ENCODE measurements around the gene LOXL3. TPM values are rescaled to one million over a fixed set of nuclear protein-coding genes. Genes with fewer than 3 reads are reported as not detected.

The LOXL3 gene
- total RNA-seq, 1 experiment from 2014 or later: 29.0 TPM

DNA sequence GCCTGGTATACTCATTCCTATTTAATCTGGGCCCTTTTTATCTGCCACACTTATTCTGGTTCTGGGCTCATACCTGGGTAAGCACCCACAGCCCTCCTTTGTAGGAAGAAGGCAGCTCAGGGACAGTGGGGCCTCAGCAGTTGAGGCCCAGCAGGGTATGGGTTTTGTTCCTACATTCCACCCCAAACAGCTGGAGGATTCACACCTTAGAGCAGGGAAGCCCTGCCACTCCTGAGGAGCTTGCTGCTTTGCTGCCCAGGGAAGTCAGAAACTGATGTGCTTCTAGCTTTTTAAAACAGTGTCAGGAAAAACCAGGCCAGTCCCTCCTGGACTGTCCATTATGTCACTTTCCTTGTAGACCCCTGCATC lies 53.2 kb downstream of the LOXL3 start:
- Mint-ChIP-seq H3K9me3 (peaks cover 2 to 5% of the 10 kb centered on the region in 2 experiments; a peak in 3 of 5 replicates), H3K36me3 (ENCODE audit: insufficient read depth in 1 of 3, low read depth in 3 of 3) (peaks cover 13 to 20% (median 18%) of the 10 kb centered on the region in 3 experiments), H3K4me1 (peaks cover 52 to 64% of the 10 kb centered on the region in 2 experiments), H3K27ac (no peak overlapping the region; a peak in 1 of 7 replicates), H3K27me3 (ENCODE audit: low read depth) (peaks cover 99% of the 10 kb centered on the region), H3K4me3 (peak overlapping the region in 1 of 2 experiments; percentile 70; a peak in 2 of 5 replicates)
- Histone ChIP-seq H4K5ac (ENCODE audit: insufficient read length, low read depth, low read length) (no peak overlapping the region), H3K9me3 (ENCODE audit: control insufficient read depth, low read depth, low read length) (no peaks in the 10 kb centered on the region), H3K9ac (ENCODE audit: extremely low read depth, insufficient read length, low read length) (no peak overlapping the region), H3K4me1 (ENCODE audit: insufficient read depth, low read length) (peaks cover 2% of the 10 kb centered on the region; the same call in 1 of the 2 replicates), H3T11ph (ENCODE audit: low read length) (no peak overlapping the region), H3K4me2 (ENCODE audit: insufficient read depth, insufficient read length, low read length) (no peak overlapping the region), H3K79me2 (ENCODE audit: insufficient read depth, low read length) (no peaks in the 10 kb centered on the region), H3K23ac (ENCODE audit: insufficient read length, low read depth, low read length) (no peak overlapping the region), H3K27ac (ENCODE audit: insufficient read length, low read depth, low read length) (no peak overlapping the region), H2BK120ac (ENCODE audit: low read depth, low read length, poor library complexity, severe bottlenecking) (no peak overlapping the region), H3K23me2 (ENCODE audit: insufficient read length, low read depth, low read length, poor library complexity, severe bottlenecking) (peaks cover 41% of the 10 kb centered on the region), H4K20me1 (ENCODE audit: control insufficient read depth, insufficient read depth, insufficient read length) (no peaks in the 10 kb centered on the region), H2BK15ac (ENCODE audit: low read depth, low read length) (no peak overlapping the region), H4K91ac (ENCODE audit: insufficient read length, low read depth, low read length) (no peak overlapping the region), H2BK5ac (ENCODE audit: insufficient read length, low read length) (no peak overlapping the region), H3K56ac (ENCODE audit: insufficient read length, low read depth, low read length) (no peak overlapping the region), H2BK20ac (ENCODE audit: low read depth, low read length, poor library complexity, severe bottlenecking) (no peak overlapping the region), H3K79me1 (ENCODE audit: insufficient read depth, low read depth, low read length, poor library complexity, severe bottlenecking) (no peaks in the 10 kb centered on the region), H2AFZ (ENCODE audit: low read length) (no peak overlapping the region), H3K18ac (ENCODE audit: insufficient read length, low read depth, low read length) (no peak overlapping the region), H3K4ac (ENCODE audit: low read depth, low read length) (no peak overlapping the region), H4K8ac (replicated peaks; ENCODE audit: insufficient read length, low read depth, low read length) (no peak overlapping the region), H2AK5ac (ENCODE audit: insufficient read length, low read length) (no peak overlapping the region), H2BK12ac (ENCODE audit: insufficient read length, low read depth, low read length) (no peak overlapping the region), H3K27me3 (ENCODE audit: insufficient read depth, low read length) (peaks cover 95% of the 10 kb centered on the region), H3K14ac (ENCODE audit: insufficient read depth, low read length) (no peak overlapping the region)
- TF ChIP-seq, protein P1, sequence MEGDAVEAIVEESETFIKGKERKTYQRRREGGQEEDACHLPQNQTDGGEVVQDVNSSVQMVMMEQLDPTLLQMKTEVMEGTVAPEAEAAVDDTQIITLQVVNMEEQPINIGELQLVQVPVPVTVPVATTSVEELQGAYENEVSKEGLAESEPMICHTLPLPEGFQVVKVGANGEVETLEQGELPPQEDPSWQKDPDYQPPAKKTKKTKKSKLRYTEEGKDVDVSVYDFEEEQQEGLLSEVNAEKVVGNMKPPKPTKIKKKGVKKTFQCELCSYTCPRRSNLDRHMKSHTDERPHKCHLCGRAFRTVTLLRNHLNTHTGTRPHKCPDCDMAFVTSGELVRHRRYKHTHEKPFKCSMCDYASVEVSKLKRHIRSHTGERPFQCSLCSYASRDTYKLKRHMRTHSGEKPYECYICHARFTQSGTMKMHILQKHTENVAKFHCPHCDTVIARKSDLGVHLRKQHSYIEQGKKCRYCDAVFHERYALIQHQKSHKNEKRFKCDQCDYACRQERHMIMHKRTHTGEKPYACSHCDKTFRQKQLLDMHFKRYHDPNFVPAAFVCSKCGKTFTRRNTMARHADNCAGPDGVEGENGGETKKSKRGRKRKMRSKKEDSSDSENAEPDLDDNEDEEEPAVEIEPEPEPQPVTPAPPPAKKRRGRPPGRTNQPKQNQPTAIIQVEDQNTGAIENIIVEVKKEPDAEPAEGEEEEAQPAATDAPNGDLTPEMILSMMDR (conservative IDR thresholded peaks at IDR 0.05): no peak
- no peak for DNase-seq

Measured in H9 (cell line).